Measurements from ENCODE around the gene BTRC.
A peak's percentile ranks its signal among the peaks of the same experiment; 100 is the strongest.
"Not testable (repeated sequence)": the region's sequence is repeated elsewhere in the genome, so short reads cannot be mapped to it uniquely, and the experiment has no call there.

Gene BTRC

DNA sequence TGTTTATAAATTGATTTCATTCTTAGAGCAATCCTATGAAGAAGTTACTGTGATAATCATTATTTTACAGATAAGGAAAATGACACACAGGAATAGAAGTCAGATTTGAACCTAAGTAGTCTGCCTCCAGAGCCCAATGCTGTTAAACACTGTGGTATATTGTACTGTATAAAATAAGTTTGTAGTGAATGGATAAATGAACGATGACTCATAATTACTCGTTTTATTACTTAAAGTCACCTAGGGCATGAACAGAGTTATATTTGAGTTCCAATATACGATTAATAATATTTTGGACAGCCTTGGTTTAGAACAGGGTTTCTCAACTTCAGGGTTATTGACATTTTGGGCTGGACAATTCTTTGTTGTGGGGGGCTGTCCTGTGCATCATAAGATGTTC is 7.8 kb upstream of the BTRC start:
- no peak for DNase-seq (ENCODE audit: low read depth in 3 of 3)

DNA sequence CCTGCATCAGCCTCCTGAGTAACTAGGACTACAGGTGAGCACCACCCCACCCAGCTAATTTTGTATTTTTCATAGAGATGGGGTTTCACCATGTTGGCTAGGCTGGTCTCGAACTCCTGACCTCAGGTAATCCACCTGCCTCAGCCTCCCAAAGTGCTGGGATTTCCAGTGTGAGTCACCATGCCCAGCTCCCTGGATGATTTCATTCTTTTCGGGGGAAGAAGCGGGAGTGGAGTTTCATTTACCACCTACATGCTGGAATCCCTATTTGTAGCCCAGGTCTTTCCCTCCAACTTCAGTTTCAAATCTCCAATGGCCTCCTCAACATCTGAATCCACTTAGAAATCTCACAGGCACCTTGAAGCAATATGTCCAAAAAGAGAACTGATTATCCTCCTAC is 2.9 kb upstream of the BTRC start:
- no peak for DNase-seq (ENCODE audit: low read depth in 3 of 3)

DNA sequence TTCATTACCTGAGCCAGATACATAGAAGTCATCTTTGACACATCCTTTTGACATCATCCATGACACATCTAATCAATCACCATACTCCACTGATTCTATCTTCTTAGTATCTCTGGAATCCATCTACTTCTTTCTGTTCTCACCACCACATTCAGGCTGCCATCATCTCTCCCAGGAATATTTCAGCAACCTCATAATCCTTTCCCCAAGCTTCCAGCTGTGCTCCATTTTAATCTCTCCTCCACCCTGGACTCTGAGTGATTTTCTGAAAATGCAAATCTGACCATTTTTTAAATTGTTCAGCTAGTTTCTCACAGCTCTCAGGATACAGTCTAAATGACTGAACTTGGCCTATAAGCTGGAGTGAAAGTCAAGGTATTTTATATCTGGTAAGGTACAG is 2.5 kb upstream of the BTRC start:
- DNase-seq (ENCODE audit: low read depth in 3 of 3) = no peak

DNA sequence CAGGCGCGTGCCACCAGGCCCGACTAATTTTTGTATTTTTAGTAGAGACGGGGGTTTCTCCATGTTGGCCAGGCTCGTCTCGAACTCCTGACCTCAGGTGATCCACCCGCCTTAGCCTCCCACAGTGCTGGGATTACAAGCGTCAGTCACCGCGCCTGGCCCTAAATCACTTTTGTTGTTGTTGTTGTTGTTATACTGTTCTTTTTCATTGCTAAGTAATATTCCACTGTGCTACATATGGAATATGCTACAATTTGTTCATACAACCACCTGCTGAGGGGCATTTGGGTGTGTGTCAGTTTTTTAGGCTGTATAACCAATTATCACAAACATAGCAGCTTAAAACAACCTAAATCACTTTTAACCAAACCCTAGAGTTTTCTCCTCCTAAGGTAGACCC is 1.1 kb upstream of the BTRC start:
- DNase-seq (ENCODE audit: low read depth in 3 of 3) = not testable (repeated sequence)

DNA sequence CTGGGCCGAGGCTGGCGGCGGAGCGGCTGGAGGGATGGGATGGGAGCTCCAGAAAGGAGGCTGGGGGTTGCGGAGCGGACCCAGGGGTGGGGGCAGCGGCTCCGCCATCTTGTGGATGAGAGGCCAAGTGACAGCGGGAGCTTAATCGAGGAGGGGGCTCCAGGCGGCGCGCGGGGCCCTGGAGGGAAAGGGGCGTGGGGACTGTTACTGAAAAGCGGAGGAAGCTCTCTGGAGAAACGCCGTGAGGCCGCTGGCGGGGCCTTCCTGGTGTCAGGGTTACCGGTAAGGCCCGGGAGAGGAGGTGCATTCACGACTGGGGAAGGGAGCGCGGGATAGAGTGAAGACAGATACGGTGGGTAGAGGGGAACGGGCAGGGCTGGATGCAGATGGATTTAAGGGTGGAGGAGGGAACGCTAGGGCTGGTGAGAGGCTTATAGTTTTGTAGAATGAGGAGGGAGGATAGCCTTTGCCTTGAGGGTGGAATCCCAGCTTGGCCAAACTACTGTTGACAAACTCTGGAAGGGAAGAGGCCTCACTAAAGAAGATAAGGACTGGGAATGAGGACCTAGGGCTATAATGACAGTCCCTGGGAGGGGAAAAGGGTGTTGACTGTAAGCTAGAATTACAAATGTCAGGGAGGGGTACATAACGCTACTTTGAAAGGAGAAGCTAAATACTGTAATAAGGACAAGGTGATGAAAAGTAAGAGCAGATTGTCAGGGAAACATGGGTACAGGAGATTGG is 535 bp downstream of the BTRC start:
- DNase-seq (ENCODE audit: low read depth in 3 of 3) = peak in 1 of 3 experiments; percentile 3

DNA sequence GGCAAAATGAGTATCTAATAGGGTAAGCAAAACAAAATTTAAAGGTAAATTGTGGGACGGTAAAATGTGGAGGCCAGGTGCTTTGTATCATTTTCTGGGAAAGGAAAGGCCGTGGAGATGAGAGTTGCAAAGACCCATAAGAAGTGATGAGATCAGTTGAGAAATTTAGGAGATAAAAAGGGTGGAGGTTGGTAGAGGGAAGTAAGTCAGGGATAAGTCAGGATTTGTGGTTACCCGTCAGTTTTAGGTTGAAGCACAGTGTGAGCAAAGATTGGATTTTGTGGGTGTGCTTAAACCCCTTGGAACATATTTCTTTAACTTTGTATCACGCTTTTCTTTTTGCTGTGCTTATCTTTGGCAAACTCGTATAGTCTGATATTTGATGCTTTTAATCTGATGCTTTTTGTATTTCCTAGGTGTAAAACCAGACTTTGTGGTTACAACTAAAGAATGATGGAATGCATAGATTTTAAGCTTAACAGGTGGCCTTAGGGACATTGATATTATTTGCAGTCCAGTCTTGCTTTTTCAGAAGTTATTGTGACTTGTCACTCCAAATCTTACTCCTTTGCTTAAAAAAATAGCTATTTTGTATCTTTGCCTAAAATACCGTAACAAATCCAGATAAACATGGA is 1.2 kb downstream of the BTRC start:
- no peak for DNase-seq (ENCODE audit: low read depth in 3 of 3)

DNA sequence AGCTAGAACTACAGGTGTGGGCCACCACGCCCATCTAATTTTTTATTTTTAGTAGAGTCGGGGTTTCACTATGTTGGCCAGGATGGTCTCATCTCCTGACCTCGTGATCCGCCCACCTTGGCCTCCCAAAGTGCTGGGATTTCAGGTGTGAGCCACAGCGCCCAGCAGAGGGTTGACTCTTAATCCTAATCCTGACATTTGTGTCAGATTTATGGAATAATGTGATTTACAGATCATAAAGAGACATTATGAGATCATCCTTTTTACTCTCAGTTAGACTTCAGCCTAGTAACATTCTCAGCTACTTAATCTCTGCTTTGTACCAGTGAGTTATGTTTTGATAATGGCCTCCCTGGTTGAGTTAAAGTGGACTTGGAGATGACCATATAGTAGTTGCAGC is 2.2 kb downstream of the BTRC start:
- DNase-seq (ENCODE audit: low read depth in 3 of 3) = no peak

DNA sequence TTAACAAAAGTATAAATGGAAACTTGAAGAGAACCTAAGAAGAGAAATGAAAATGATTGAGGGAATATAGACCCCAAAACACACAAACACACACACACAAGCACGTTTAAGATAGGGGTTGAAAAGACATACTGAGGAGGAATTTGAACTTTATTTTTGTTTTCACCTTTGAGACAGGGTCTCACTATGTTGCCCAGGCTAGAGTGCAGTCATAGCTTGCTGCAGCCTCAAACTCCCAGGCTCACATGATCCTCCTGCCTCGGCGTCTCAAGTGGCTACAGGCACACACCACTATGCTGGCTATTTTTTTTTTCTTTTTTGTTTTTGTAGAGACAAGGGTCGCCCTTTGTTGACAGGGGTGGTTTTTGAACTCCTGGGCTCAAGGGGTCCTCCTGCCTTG is 4.0 kb downstream of the BTRC start:
- no peak for DNase-seq (ENCODE audit: low read depth in 3 of 3)

DNA sequence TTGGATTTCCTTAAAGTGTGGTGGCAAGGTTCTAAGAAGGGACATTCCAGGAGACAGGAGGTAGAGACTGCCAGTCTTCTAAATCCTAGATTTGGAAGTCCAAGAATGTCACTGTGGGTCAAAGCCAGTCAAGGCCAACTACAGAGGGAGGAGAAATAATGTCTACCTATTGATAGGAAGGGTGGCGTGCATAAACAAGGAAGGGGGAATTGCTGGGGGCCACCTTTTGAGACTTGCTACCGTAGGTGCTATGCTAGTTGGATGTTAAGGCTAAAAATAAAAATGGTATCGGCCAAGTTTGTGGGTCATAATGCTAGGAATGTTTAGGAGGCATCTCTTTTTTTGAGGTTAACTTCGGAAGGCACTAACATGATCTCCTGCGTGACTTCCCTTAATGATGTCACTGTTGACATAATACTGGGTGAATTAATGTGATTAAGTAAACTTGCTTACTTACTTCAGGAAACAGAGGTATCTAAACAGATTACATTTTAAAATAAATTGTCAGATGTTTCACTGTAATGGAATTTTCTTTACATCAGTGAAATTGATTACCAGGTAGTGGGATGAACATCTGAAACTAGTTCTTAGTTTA is 4.8 kb downstream of the BTRC start:
- DNase-seq (ENCODE audit: low read depth in 3 of 3) = no peak

DNA sequence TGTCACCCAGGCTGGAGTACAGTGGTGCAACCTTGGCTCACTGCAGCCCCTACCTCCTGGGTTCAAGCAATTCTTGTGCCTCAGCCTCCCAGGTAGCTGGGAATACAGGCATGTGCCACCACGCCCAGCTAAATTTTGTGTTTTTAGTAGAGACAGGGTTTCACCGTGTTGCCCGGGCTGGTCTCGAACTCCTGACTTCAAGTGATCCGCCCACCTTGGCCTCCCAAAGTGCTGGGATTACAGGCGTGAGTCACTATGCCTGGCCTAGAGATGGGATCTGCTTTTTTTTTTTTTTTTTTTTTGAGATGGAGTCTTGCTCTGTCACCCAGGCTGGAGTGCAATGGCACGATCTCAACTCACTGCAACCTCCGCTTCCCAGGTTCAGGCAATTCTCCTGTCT is 6.1 kb downstream of the BTRC start:
- not testable (repeated sequence) for DNase-seq (ENCODE audit: low read depth in 3 of 3)

DNA sequence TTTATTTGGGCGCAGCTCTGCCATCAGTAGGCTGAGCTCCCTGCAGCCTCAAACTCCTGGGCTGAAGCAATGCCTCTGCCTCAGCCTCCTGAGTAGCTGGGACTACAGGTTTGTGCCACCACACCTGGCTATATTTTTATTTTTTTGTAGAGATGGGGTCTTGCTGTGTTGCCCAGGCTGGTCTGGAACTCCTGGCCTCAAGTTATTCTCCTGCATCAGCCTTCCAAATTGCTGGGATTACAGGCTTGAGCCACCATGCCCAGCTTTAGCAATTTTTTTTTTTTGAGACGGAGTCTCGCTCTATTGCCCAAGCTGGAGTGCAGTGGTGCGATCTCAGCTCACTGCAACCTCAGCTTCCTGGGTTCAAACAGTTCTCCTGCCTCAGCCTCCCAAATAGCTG is 6.9 kb downstream of the BTRC start:
- DNase-seq (ENCODE audit: low read depth in 3 of 3) = not testable (repeated sequence)

DNA sequence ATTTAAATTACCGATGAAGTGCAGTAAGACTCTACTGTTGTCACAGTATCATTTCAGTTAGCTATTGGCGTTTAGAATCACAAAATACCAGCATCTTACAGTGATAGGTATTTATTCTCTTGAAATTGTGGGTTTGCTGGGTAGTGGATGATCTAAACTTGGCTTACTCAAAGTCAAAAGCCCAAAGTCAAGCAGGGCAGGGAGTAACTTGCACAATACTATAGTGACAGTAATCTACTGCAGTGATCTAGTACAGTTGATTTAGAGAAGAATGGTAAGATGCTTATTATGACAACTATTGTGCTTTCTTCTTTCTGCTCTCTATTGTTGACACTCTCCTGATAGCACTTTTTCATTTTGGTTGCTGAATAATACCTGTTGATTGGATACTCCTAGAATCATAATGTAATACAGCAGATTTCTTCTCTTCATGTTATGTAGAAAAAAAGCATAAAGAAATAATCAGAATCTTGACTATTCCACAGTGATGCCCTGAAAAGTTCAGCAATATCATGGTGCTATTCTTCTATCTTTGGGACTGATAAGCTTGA is 10.0 kb downstream of the BTRC start:
- DNase-seq (ENCODE audit: low read depth in 3 of 3) = no peak

DNA sequence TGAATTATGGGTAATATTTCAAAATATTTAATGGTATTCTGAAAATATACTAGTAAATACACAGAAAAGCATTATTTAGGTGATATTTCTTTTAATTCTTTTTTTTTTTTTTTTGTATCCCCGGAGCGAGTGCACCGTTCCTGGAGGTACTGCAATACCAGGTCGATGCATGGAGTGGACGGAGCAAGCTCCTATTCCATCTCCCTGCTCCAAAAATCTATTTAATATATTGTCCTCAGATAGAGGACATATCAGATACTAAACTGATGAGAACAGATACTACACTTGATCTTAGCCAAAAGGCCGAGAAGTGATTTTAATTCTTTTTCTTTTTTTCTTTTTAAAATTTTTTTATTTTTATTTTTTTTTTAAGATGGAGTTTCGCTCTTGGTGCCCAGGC is 10.8 kb downstream of the BTRC start:
- DNase-seq (ENCODE audit: low read depth in 3 of 3) = no peak

DNA sequence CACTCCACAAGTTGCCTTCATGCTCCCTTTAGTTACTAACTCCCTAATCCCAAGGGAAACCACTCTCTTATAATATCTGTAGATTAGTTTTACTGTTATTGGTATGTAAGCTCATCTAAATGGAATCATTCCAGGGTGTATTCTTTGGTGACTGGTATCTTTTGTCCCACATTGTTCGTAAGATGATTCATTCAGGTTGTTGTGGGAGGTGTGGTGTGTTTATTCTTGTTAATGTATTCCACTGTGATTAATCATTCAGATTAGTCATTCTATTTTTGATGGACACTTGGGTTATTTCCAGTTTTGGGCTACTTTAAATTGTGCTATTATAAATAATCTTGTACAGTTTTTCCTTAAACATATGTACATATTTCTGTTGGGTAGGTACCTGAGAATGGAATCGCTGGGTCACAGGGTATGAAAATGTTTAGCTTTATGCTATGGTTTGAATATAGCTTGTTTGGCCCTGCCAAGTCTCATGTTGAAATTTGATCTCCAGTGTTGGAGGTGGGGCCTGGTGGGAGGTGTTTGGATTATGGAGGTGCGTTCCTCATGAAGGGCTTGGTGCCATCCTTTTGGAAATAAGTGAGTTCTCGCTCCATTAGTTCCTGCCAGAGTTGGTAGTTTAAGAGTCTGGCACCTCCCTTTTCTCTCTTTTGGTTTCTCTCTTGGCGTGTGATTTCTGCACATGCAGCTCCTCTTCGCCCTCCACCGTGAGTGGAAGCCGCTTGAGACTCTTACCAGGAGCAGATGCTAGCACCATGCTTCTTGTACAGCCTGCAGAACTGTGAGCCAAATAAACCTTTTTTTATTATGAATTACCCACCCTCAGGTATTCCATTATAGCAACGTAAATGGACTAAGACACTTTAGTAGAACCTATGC is 13.8 kb downstream of the BTRC start:
- DNase-seq (ENCODE audit: low read depth in 3 of 3) = no peak

DNA sequence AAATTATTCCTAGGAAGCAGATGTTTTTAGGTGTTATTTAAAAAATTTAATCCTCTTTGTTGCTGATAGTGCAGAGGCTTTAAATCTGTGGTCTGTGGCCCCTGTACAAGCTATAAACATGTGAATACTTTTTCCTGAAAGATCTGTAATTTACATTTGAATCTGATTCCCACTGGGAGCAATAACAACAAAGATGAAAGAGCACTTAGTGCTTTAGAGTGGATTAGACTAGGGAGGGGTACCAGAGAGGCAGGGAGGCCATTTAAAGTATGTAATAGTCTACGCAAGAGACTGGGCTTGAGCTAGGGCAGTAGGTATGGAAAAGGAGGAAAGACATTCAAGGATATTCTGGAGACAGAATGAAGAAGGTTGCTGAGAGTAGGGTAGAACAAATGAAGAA is 19.1 kb downstream of the BTRC start:
- DNase-seq (ENCODE audit: low read depth in 3 of 3) = no peak

DNA sequence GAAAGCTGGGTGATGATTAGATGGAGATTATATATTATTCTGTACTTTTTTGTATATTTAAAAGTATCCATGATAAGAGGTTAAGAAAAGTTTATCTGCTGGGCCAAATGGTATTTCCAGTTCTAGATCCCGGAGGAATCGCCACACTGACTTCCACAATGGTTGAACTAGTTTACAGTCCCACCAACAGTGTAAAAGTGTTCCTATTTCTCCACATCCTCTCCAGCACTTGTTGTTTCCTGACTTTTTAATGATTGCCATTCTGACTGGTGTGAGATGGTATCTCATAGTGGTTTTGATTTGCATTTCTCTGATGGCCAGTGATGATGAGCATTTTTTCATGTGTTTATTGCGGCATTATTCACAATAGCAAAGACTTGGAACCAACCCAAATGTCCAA is 20.0 kb downstream of the BTRC start:
- DNase-seq (ENCODE audit: low read depth in 3 of 3) = not testable (repeated sequence)

DNA sequence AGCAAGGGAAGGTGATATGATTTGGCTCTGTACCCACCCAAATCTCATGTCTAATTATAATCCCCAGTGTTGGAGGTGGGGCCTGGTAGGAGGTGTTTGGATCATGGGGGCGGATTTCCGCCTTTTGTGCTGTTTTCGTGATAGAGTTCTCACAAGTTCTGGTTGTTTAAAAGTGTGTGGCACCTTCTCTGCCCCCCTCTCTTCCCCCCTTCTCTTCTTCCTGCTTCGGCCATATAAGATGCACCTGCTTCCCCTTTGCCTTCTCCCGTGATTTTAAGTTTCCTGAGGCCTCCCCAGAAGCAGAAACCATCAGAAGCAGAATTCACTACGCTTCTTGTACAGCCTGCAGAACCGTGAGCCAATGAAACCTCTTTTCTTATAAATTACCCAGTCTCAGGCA is 21.1 kb downstream of the BTRC start:
- no peak for DNase-seq (ENCODE audit: low read depth in 3 of 3)

DNA sequence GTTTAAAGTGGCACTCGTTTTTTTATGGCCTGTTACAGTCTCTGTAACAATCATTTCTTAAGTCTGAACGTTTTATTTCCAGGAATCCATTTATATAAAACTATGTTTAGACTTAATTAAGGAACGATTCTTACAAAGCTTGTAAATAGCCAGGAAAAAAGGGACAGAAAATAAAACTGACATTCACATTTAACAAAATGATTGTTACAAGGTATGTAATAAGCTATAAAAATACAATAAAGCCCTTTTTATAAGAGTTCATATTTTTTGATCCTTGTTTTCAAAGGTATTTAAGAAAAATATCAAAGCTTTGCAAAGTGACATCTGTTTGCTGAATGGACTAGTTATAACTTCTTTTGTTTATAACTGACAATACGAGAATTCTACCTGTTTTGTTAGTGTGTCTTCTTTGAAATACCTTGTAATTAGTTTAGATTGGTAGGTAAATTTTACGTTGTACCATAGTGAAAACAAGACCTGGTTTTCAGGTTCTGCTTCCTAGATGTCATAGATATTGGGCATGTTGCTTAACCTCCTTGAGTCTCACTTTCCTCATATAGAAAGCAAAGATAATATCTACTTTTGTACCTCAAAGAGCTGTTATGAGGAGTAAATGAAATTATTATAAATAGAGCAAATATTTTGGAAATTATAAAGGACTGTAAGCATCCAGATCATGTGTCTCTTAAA is 25.8 kb downstream of the BTRC start:
- no peak for DNase-seq (ENCODE audit: low read depth in 3 of 3)

DNA sequence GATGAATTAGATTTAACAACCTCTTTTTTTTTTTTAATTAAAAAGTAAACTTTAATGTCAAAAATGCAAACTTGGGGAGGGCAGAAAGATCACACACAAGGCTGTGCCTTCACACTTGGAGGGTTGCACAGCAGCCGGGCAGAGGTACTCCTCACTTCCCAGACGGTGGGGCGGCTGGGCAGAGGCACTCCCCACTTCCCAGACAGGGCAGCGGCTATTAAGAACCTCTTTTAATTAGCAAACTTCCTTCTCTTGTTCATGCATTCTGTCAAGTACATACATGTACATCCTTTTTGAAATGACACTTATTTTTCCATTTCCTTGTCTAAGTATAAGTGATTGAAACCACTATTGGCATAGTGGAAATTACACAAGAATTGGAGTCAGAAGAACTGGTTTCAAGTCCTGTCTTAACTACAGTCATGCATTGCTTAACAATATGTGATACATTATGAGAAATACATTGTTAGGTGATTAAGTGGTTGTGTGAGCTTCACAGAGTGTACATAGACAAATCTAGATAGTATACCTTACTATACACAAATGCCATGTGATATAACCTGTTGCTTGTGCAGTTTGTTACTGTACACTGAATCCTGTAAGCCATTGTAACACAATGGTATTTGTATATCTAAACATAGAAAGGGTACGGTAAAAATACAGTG is 26.5 kb downstream of the BTRC start:
- no peak for DNase-seq (ENCODE audit: low read depth in 3 of 3)

DNA sequence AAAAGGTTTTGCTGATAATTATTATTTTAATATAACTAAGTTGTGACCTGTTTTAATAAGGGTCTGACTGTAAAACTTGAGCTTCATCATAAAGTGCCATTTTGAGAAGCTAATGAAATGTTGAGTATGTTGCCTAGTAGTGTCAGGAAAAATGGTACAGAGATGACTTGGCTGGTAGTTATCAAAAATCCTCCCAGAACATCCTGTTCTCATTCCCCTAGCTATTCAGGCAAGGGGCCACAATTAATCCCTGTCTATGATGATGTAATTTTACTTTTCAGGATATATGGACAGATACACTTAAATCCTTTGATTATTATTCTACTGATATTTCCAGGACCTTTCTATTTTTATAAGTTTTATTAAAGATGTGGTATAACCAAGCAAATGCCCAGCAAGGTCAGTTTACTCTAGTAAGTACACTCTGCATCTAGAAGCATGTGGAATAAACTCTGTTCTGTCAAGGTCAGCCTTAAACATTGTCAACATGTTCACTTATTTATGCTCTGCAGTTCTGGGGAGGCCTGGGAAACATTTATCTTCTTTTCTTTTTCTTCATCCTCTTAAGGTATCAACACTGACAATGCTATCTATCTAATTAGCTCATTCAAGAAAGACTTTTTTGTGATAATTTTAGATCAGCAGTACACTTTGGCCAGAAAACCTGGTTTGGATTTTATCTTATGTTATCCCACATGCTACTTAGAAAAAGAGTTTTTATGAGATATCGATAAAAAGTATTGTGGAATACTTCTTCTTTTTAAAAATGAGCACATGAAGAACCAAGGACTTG is 32.1 kb downstream of the BTRC start:
- DNase-seq (ENCODE audit: low read depth in 3 of 3) = no peak

All from stimulated activated CD4-positive, alpha-beta T cell treated with anti-CD3 and anti-CD28 coated beads, TNF-alpha, amount 100 ng/mL, for 4 hours (primary cell).